K562 (cell line): Measurements from ENCODE around the gene VWA2. TPM values are rescaled to one million over a fixed set of nuclear protein-coding genes. Genes with fewer than 3 reads are reported as not detected.

Experiments used
- ATAC-seq: fragments of 200-7000 bp; cut with Tn5 transposase; 3 replicates; pipeline ENCODE4 v1.9.1; 2020; ENCODE audit warnings: moderate library complexity
- BruUV-seq: library from RNA; stranded (reverse); fragments of 400-500 nt; replicated peaks from 2 replicates; lab custom pipeline; 2021; lab: Mats Ljungman, UMichigan
- CTCF ChIA-PET: fragments of 300-600 bp; formaldehyde crosslinking; extraction: SDS; loops from one replicate; lab custom pipeline; 2021; ENCODE audit warnings: low intra/inter-chr PET ratio; lab: Yijun Ruan, JAX
- POLR2A ChIA-PET: fragments of 300-600, 350-650 bp; sonication (Branson Sonifier 250); formaldehyde crosslinking; extraction: SDS; loops from one replicate; lab custom pipeline; 2021; ENCODE audit warnings: antibody characterized with exemption, inconsistent platforms; lab: Yijun Ruan, JAX
- DNase-seq, 4 experiments: peaks; one replicate each; pipeline versions ENCODE4 v3.0.0 to v3.0.0-alpha.2; 2011 to 2018; ENCODE audit warnings: low spot score in 3 of 4, mixed read lengths in 3 of 4; ENCODE audit errors: extremely low read depth in 1 of 4
- FAIRE-seq: peaks from 2 replicates; lab custom pipeline; 2011; peaks lifted over from hg19 to GRCh38; lab: Jason Lieb, UNC
- H2AFZ ChIP-seq: 2 replicates; pipeline ENCODE4 v1.6.0; 2011; ENCODE audit warnings: low read depth, low read length, control low read depth, inconsistent platforms
- H3K27ac ChIP-seq: fragments of 200-600 bp; 3 replicates; pipeline ENCODE4 v1.8.0; 2011; ENCODE audit warnings: low read depth, mild to moderate bottlenecking, control low read depth, inconsistent platforms, low read length, moderate library complexity, mixed read lengths; ENCODE audit errors: extremely low read depth
- H3K27me3 ChIP-seq, 2 experiments: fragments of 300-600 bp in 1 of 2; 2 replicates in 1 of 2; 3 replicates in 1 of 2; pipeline versions ENCODE4 v1.6.0 to v1.8.0; 2011; ENCODE audit warnings: inconsistent platforms in 2 of 2, low read length in 2 of 2, mild to moderate bottlenecking in 1 of 2, mixed read lengths in 1 of 2, moderate library complexity in 1 of 2; ENCODE audit not compliant: control insufficient read depth in 2 of 2, insufficient read depth in 2 of 2
- H3K36me3 ChIP-seq: fragments of 300-600 bp; 3 replicates; pipeline ENCODE4 v1.8.0; 2011; ENCODE audit warnings: mild to moderate bottlenecking, low read length, inconsistent platforms; ENCODE audit not compliant: control insufficient read depth, insufficient read depth
- H3K4me1 ChIP-seq, 2 experiments: fragments of 200-600 bp in 1 of 2; replicated peaks in 1 of 2; 2 replicates in 1 of 2; 3 replicates in 1 of 2; pipeline versions ENCODE4 v1.5.1 to v1.8.0; 2011; ENCODE audit warnings: inconsistent platforms in 2 of 2, low read length in 2 of 2, mild to moderate bottlenecking in 1 of 2, mixed read lengths in 1 of 2, moderate library complexity in 1 of 2; ENCODE audit not compliant: control insufficient read depth in 2 of 2, insufficient read depth in 2 of 2
- H3K4me2 ChIP-seq: 2 replicates; pipeline ENCODE4 v1.6.1; 2011; ENCODE audit warnings: low read length, control low read depth, inconsistent platforms, mixed read lengths; ENCODE audit not compliant: insufficient read depth
- H3K4me3 ChIP-seq: fragments of 200-600 bp; sonication (generic), shearing (Covaris generic); 2 replicates; pipeline ENCODE4 v1.5.1; 2016; ENCODE audit warnings: control low read depth, inconsistent platforms
- H3K79me2 ChIP-seq: fragments of 200-600 bp; 3 replicates; pipeline ENCODE4 v1.8.0; 2011; ENCODE audit warnings: low read length, inconsistent platforms; ENCODE audit not compliant: control insufficient read depth, insufficient read depth
- H3K9ac ChIP-seq, 2 experiments: 2 replicates each; pipeline versions ENCODE4 v1.6.0 to v1.6.1; 2011; ENCODE audit warnings: low read depth in 2 of 2, low read length in 2 of 2, control low read depth in 1 of 2, inconsistent platforms in 1 of 2, mild to moderate bottlenecking in 1 of 2, mixed read lengths in 1 of 2; ENCODE audit not compliant: insufficient read depth in 1 of 2
- H3K9me1 ChIP-seq: one replicate; pipeline ENCODE4 v1.6.0; 2011; ENCODE audit warnings: inconsistent platforms, mild to moderate bottlenecking, low read length, moderate library complexity; ENCODE audit not compliant: control insufficient read depth, insufficient read depth
- H3K9me3 ChIP-seq: replicated peaks from 2 replicates; pipeline ENCODE4 v1.5.1; 2011; ENCODE audit warnings: low read depth, low read length, inconsistent platforms; ENCODE audit not compliant: control insufficient read depth, insufficient read depth
- H4K20me1 ChIP-seq: replicated peaks from 2 replicates; pipeline ENCODE4 v1.6.1; 2011; ENCODE audit warnings: low read length, inconsistent platforms, mixed read lengths; ENCODE audit not compliant: control insufficient read depth, insufficient read depth
- BRF1 ChIP-seq: IDR thresholded peaks from 3 replicates; pipeline ENCODE4 v1.6.1; 2011; ENCODE audit warnings: borderline replicate concordance, mild to moderate bottlenecking; ENCODE audit not compliant: insufficient read length; ENCODE audit errors: extremely low read depth
- HDAC2 ChIP-seq: fragments of 450-650 bp; IDR thresholded peaks from 2 replicates; pipeline ENCODE4 v1.6.1; 2016; ENCODE audit warnings: mild to moderate bottlenecking
- KDM2B ChIP-seq: fragments of 250-450 bp; sonication (Bioruptor Pico); IDR thresholded peaks from 2 replicates; pipeline ENCODE4 v1.8.0; 2021; ENCODE audit warnings: mild to moderate bottlenecking, moderate library complexity
- MEF2D ChIP-seq: conservative IDR thresholded peaks from 2 replicates; pipeline ENCODE4 v1.6.1; 2016; ENCODE audit warnings: low read depth, missing genetic modification characterization, missing compliant biosample characterization
- RAD21 ChIP-seq, 2 experiments: fragments of 250-450 bp in 1 of 2; fragments of 450-650 bp in 1 of 2; sonication (Bioruptor Pico) in 1 of 2; formaldehyde crosslinking in 1 of 2; IDR thresholded peaks in 1 of 2; conservative IDR thresholded peaks in 1 of 2; 2 replicates each; pipeline versions ENCODE4 v1.4.0 to v1.8.0; 2020 to 2022; ENCODE audit warnings: mild to moderate bottlenecking in 2 of 2, moderate library complexity in 1 of 2
- SMARCC2 ChIP-seq: fragments of 450-650 bp; IDR thresholded peaks from 2 replicates; pipeline ENCODE4 v1.6.1; 2017; ENCODE audit warnings: antibody characterized with exemption, moderate library complexity, mild to moderate bottlenecking, low read depth
- ZBTB1 ChIP-seq: sonication (generic); formaldehyde crosslinking; IDR thresholded peaks from 2 replicates; pipeline ENCODE4 v1.8.1; 2023; ENCODE audit warnings: missing genetic modification reagents, low read depth, mild to moderate bottlenecking, borderline replicate concordance
- ZNF668 ChIP-seq: fragments of 250-450 bp; sonication (Bioruptor Pico); IDR thresholded peaks from 2 replicates; pipeline ENCODE4 v1.8.0; 2022; ENCODE audit warnings: mild to moderate bottlenecking, inconsistent platforms
- ZSCAN32 ChIP-seq: fragments of 450-650 bp; formaldehyde crosslinking; IDR thresholded peaks from 2 replicates; pipeline ENCODE4 v1.4.0; 2020; ENCODE audit warnings: mild to moderate bottlenecking, moderate library complexity
- WGBS: fragments of 100-300 bp; shearing (Covaris generic); methylation state at CpG from one replicate; pipeline ENCODE4 v1.1.6; 2016; ENCODE audit warnings: low coverage, mixed read lengths; ENCODE audit not compliant: insufficient coverage; ENCODE audit errors: missing lambda C conversion rate; 5-methylcytosine and 5-hydroxymethylcytosine counted together
- in situ Hi-C: fragments of 300-500 bp; cut with MboI; formaldehyde crosslinking; loops from 4 replicates; pipeline ENCODE4 v1.15.0; 2018; ENCODE audit warnings: inconsistent platforms, mixed read lengths
- intact Hi-C: fragments of 100-400 bp; cut with micrococcal nuclease; formaldehyde crosslinking; loops from 2 replicates; pipeline ENCODE4 v1.14.2; 2022
- polyA plus RNA-seq, 8 experiments: library from polyadenylated mRNA; depleted of rRNA in 4 of 8; stranded (reverse) in 5 of 8; unstranded in 3 of 8; fragments of >200 nt; fragmentation: Nextera tagmentation in 2 of 8; fragmentation: Illumina TruSeq in 1 of 8; extraction: Ambion mirVana in 2 of 8; extraction: Trizol in 1 of 8; gene quantifications; 2 replicates each; pipeline versions ENCODE4 v1.2.1 to v1.2.3, GENCODE V29; 2011 to 2014; ENCODE audit warnings: inconsistent platforms in 1 of 8, missing spikeins in 1 of 8
- total RNA-seq, 7 experiments: library from RNA; depleted of rRNA in 6 of 7; stranded (reverse); fragments of >200 nt in 6 of 7; fragmentation: Illumina TruSeq in 2 of 7; extraction: Trizol in 2 of 7; gene quantifications; 2 replicates each; pipeline versions ENCODE4 v1.2.1 to v1.2.3, GENCODE V29; 2011 to 2021; ENCODE audit warnings: low replicate concordance in 1 of 7

VWA2 gene
- total and polyA plus RNA-seq, 9 of the 15 experiments (the other 6 are each of a cell fraction or from before 2014, with no cell fraction given) = not detected

DNA sequence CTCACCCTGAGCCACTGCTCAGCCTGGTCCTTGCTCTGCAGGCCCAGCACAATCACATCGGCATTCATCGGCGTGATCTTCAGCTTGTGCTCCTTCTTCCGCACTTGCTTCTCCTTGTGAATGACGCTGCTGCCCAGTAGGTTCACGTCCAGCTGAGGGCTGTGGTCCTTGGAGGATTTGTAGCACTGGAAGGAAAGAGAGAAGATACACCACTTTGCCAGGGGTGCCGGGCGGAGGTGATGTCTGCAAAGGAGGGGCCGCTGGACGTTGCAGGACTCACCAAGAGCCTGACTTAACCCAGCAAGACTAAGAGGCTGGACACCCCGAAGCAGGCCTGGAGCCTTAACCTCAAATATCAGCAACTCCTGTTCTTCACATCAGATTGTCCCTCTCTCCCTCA, 74.8 kb downstream of the VWA2 start (continued):
- TF ChIP-seq BRF1 (no peak), RAD21 (CRISPR knock-in tag; conservative IDR thresholded peaks at IDR 0.05 in 1 of 2, IDR thresholded peaks at IDR 0.05 in 1 of 2) (no peak), HDAC2 (no peak), ZNF668 (CRISPR knock-in tag) (no peak)

DNA sequence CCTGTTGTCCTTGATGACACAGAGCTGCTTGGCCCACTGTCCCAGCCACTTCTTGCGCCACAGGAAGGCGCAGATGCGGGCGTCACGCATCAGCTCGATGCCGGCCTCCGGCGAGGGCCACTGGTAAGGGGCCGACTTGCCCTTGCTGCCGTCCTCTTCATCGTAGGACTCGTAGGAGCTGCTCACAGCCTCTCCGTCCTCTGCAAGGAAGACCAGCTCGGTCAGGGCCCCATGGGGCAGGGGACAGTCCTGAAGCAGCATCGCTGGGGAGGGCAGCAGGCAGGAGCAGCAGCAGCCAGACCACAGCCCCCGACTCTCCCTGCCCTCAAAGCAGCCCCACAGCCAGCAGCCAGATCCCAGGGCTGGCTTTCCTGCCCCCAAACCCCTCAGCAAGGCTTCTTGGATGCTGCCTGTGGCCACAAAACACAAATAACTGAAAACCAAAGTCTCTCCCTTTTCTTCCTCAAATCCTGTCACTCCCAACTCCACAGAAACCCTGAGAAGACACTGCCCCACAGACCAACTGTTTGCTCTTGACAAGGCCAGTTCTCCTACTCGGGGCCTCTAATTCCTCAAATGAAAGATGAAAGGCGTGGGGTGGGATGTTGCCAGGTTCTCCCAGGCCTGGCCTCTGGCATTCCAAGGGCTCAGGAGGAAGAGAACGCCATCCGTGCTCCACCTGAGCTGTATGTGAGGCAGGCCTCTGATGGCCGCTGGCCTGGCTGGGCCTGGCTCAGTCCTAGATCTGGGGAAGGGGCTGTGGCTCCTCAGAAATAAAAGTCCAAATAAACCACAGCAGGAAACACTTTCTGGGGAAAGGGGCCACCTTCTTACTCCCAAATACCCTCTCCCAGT, 76.7 kb downstream of the VWA2 start:
- no peaks in the 10 kb centered on the region for H3K36me3 ChIP-seq
- no peak overlapping the region for H3K9ac ChIP-seq
- 4% methylated on average over 18 of the region's 22 CpGs for WGBS
- ATAC-seq = no peak
- H3K27me3 ChIP-seq = peaks cover 0 to 34% of the 10 kb centered on the region in 2 experiments; a peak in 2 of 5 replicates
- H3K9me1 ChIP-seq = no peaks in the 10 kb centered on the region
- BruUV-seq = no TSS peak
- H3K9me3 ChIP-seq = no peaks in the 10 kb centered on the region
- no peaks in the 10 kb centered on the region for H4K20me1 ChIP-seq
- FAIRE-seq = no peak
- in situ Hi-C loops = no loop called here
- CTCF ChIA-PET = no interaction called here
- no peak overlapping the region for H3K4me3 ChIP-seq
- no peaks in the 10 kb centered on the region for H3K4me1 ChIP-seq
- no peak overlapping the region for H3K27ac ChIP-seq
- no peak overlapping the region for H2AFZ ChIP-seq
- TF ChIP-seq KDM2B (CRISPR knock-in tag) (no peak), MEF2D (no peak), ZSCAN32 (no peak), SMARCC2 (no peak), ZBTB1 (CRISPR knock-in tag) (no peak)
- TF ChIP-seq, all 486 proteins: peak for 0
- POLR2A ChIA-PET = interaction anchor here (0.6 kb wide), 1 partner anchor 26 kb away, joined by 3 read pairs; no protein-coding TSS in a partner anchor
- H3K79me2 ChIP-seq = no peaks in the 10 kb centered on the region
- intact Hi-C loops = no loop called here
- H3K4me2 ChIP-seq = no peak overlapping the region
- DNase-seq = no peak
